ENCODE measurements around the gene OCIAD2.

OCIAD2 gene

GRCh38 chr4:48914311-48914710, 7.7 kb upstream of the OCIAD2 start:
- TF ChIP-seq POLR2AphosphoS5 (IDR thresholded peaks at IDR 0.05; ENCODE audit: low read depth) (no peak), GABPA (IDR thresholded peaks at IDR 0.05; ENCODE audit: low read depth) (no peak), CTCF (IDR thresholded peaks at IDR 0.05; ENCODE audit: insufficient read depth, low read length) (no peak), SPI1 (IDR thresholded peaks at IDR 0.05; ENCODE audit: borderline replicate concordance, low read depth) (no peak)
- Histone ChIP-seq H3K27ac (replicated peaks) (no peak overlapping the region), H3K27me3 (ENCODE audit: insufficient read depth, poor library complexity, severe bottlenecking) (no peaks in the 10 kb centered on the region), H3K4me3 (replicated peaks; ENCODE audit: insufficient read depth, low read length) (no peak overlapping the region)
- no peak for DNase-seq (ENCODE audit: low read depth in 1 of 2, low spot score in 1 of 2)

- Histone ChIP-seq H3K27me3 (ENCODE audit: insufficient read depth, poor library complexity, severe bottlenecking) (no peaks in the 10 kb centered on the region), H3K27ac (replicated peaks) (no peak overlapping the region), H3K4me3 (replicated peaks; ENCODE audit: insufficient read depth, low read length) (no peak overlapping the region)
- no peak for TF ChIP-seq SPI1 (IDR thresholded peaks at IDR 0.05; ENCODE audit: borderline replicate concordance, low read depth)
- no peak for TF ChIP-seq CTCF (IDR thresholded peaks at IDR 0.05; ENCODE audit: insufficient read depth, low read length)
- no peak for TF ChIP-seq GABPA (IDR thresholded peaks at IDR 0.05; ENCODE audit: low read depth)
- TF ChIP-seq REST (IDR thresholded peaks at IDR 0.05; ENCODE audit: insufficient replicate concordance, low read depth): no peak
- TF ChIP-seq POLR2AphosphoS5 (IDR thresholded peaks at IDR 0.05; ENCODE audit: low read depth): no peak
- DNase-seq (ENCODE audit: low read depth in 1 of 2, low spot score in 1 of 2): no peak
Measured at GRCh38 chr4:48913346-48913745, 6.8 kb upstream of the OCIAD2 start.

- DNase-seq (ENCODE audit: low read depth in 1 of 2, low spot score in 1 of 2): no peak
- Histone ChIP-seq H3K4me3 (replicated peaks; ENCODE audit: insufficient read depth, low read length) (no peak overlapping the region), H3K27ac (replicated peaks) (no peak overlapping the region), H3K27me3 (ENCODE audit: insufficient read depth, poor library complexity, severe bottlenecking) (no peaks in the 10 kb centered on the region)
- no peak for TF ChIP-seq REST (IDR thresholded peaks at IDR 0.05; ENCODE audit: insufficient replicate concordance, low read depth)
- TF ChIP-seq POLR2AphosphoS5 (IDR thresholded peaks at IDR 0.05; ENCODE audit: low read depth): no peak
- TF ChIP-seq GABPA (IDR thresholded peaks at IDR 0.05; ENCODE audit: low read depth): no peak
- TF ChIP-seq CTCF (IDR thresholded peaks at IDR 0.05; ENCODE audit: insufficient read depth, low read length): no peak
- no peak for TF ChIP-seq SPI1 (IDR thresholded peaks at IDR 0.05; ENCODE audit: borderline replicate concordance, low read depth)
Measured at GRCh38 chr4:48912349-48912748, 5.8 kb upstream of the OCIAD2 start.

- Histone ChIP-seq H3K4me3 (replicated peaks; ENCODE audit: insufficient read depth, low read length) (no peak overlapping the region), H3K27ac (replicated peaks) (no peak overlapping the region), H3K27me3 (ENCODE audit: insufficient read depth, poor library complexity, severe bottlenecking) (no peaks in the 10 kb centered on the region)
- no peak for TF ChIP-seq GABPA (IDR thresholded peaks at IDR 0.05; ENCODE audit: low read depth)
- no peak for TF ChIP-seq POLR2AphosphoS5 (IDR thresholded peaks at IDR 0.05; ENCODE audit: low read depth)
- no peak for TF ChIP-seq CTCF (IDR thresholded peaks at IDR 0.05; ENCODE audit: insufficient read depth, low read length)
- no peak for TF ChIP-seq REST (IDR thresholded peaks at IDR 0.05; ENCODE audit: insufficient replicate concordance, low read depth)
- TF ChIP-seq SPI1 (IDR thresholded peaks at IDR 0.05; ENCODE audit: borderline replicate concordance, low read depth): no peak
- no peak for DNase-seq (ENCODE audit: low read depth in 1 of 2, low spot score in 1 of 2)
Measured at GRCh38 chr4:48910511-48910910, 3.9 kb upstream of the OCIAD2 start.
